WTC11 (cell line): ENCODE results near the gene DRC3. TPM values are rescaled to one million over a fixed set of nuclear protein-coding genes. Genes with fewer than 3 reads are reported as not detected.

ENCODE experiments used
- ATAC-seq: fragments of 200-7000 bp; cut with Tn5 transposase; 2 replicates; pipeline ENCODE4 v1.10.0; 2021; ENCODE audit warnings: mild to moderate bottlenecking, moderate library complexity
- CTCF ChIA-PET: fragments of 300-600 bp; sonication (Branson Sonifier 250); formaldehyde crosslinking; loops from one replicate; lab custom pipeline; 2021; ENCODE audit warnings: antibody characterized with exemption; lab: Charles Lee
- POLR2A ChIA-PET: fragments of 350-600 bp; sonication (Branson Sonifier 250); formaldehyde crosslinking; loops from one replicate; lab custom pipeline; 2021; ENCODE audit warnings: antibody characterized with exemption; lab: Charles Lee
- DNase-seq: peaks from one replicate; pipeline ENCODE4 v3.0.0; 2021; ENCODE audit warnings: low spot score
- H3K27ac Mint-ChIP-seq: 2 replicates; pipeline ENCODE4 v1.8.0; 2021; ENCODE audit warnings: mixed read lengths
- H3K27me3 Mint-ChIP-seq: 2 replicates; pipeline ENCODE4 v1.8.0; 2021; ENCODE audit warnings: low read depth, mild to moderate bottlenecking, moderate library complexity, mixed read lengths
- H3K36me3 Mint-ChIP-seq: 2 replicates; pipeline ENCODE4 v1.8.0; 2021; ENCODE audit warnings: mixed read lengths
- H3K4me1 Mint-ChIP-seq: 2 replicates; pipeline ENCODE4 v1.8.0; 2022; ENCODE audit warnings: mixed read lengths
- H3K4me3 Mint-ChIP-seq: 2 replicates; pipeline ENCODE4 v1.8.0; 2021; ENCODE audit warnings: mild to moderate bottlenecking, moderate library complexity, mixed read lengths
- H3K9me3 Mint-ChIP-seq: 2 replicates; pipeline ENCODE4 v1.8.0; 2021; ENCODE audit warnings: mixed read lengths
- CREM ChIP-seq: sonication (generic); formaldehyde crosslinking; IDR thresholded peaks from 2 replicates; pipeline ENCODE4 v1.8.1; 2022; ENCODE audit warnings: mild to moderate bottlenecking, missing genetic modification reagents, moderate library complexity
- ETV6 ChIP-seq: sonication (generic); formaldehyde crosslinking; IDR thresholded peaks from 2 replicates; pipeline ENCODE4 v1.8.1; 2022; ENCODE audit warnings: mild to moderate bottlenecking, missing genetic modification reagents
- HMGXB4 ChIP-seq: sonication (generic); formaldehyde crosslinking; IDR thresholded peaks from 2 replicates; pipeline ENCODE4 v1.8.1; 2023; ENCODE audit warnings: mild to moderate bottlenecking, moderate library complexity, missing genetic modification reagents
- MAX ChIP-seq: sonication (generic); formaldehyde crosslinking; IDR thresholded peaks from 2 replicates; pipeline ENCODE4 v1.8.0; 2022; ENCODE audit warnings: mild to moderate bottlenecking, missing genetic modification reagents
- NFATC4 ChIP-seq: fragments of 250-450 bp; sonication (Bioruptor Pico); IDR thresholded peaks from 2 replicates; pipeline ENCODE4 v1.9.0; 2021; ENCODE audit warnings: mild to moderate bottlenecking
- PREB ChIP-seq: sonication (generic); formaldehyde crosslinking; IDR thresholded peaks from 2 replicates; pipeline ENCODE4 v1.8.1; 2022; ENCODE audit warnings: mild to moderate bottlenecking, missing genetic modification reagents, moderate library complexity, borderline replicate concordance
- SMAD3 ChIP-seq: sonication (generic); formaldehyde crosslinking; IDR thresholded peaks from 2 replicates; pipeline ENCODE4 v1.8.0; 2022; ENCODE audit warnings: missing genetic modification reagents, mild to moderate bottlenecking, borderline replicate concordance
- SMAD4 ChIP-seq: sonication (generic); formaldehyde crosslinking; IDR thresholded peaks from 2 replicates; pipeline ENCODE4 v1.8.0; 2022; ENCODE audit warnings: mild to moderate bottlenecking, missing genetic modification reagents
- TEAD4 ChIP-seq: sonication (generic); formaldehyde crosslinking; IDR thresholded peaks from 2 replicates; pipeline ENCODE4 v1.8.0; 2022; ENCODE audit warnings: mild to moderate bottlenecking, missing genetic modification reagents
- TP53 ChIP-seq: sonication (generic); formaldehyde crosslinking; IDR thresholded peaks from 2 replicates; pipeline ENCODE4 v1.8.1; 2023; ENCODE audit warnings: mild to moderate bottlenecking, missing genetic modification reagents
- ZNF396 ChIP-seq: fragments of 250-450 bp; sonication (Bioruptor Pico); IDR thresholded peaks from 2 replicates; pipeline ENCODE4 v1.8.0; 2021; ENCODE audit warnings: mild to moderate bottlenecking, moderate library complexity, borderline replicate concordance
- total RNA-seq: library from RNA; stranded (reverse); gene quantifications from 3 replicates; pipeline ENCODE4 v1.2.3, GENCODE V29; 2021
- TF ChIP-seq, protein P1 (sequence below): fragments of 200-600 bp; IDR thresholded peaks from 2 replicates; pipeline ENCODE4 v1.8.0; 2022; ENCODE audit warnings: antibody characterized with exemption
- TF ChIP-seq, protein P2 (sequence below): sonication (generic); formaldehyde crosslinking; conservative IDR thresholded peaks from 2 replicates; pipeline ENCODE4 v1.8.1; 2022; ENCODE audit warnings: mild to moderate bottlenecking, missing genetic modification reagents
- TF ChIP-seq, protein P3 (sequence below): fragments of 250-450 bp; sonication (Bioruptor Pico); IDR thresholded peaks from 2 replicates; pipeline ENCODE4 v1.8.0; 2021; ENCODE audit warnings: mild to moderate bottlenecking
- TF ChIP-seq, protein P4 (sequence below): fragments of 250-450 bp; sonication (Bioruptor Pico); IDR thresholded peaks from 2 replicates; pipeline ENCODE4 v1.9.0; 2021; ENCODE audit warnings: moderate library complexity, mild to moderate bottlenecking, inconsistent platforms, borderline replicate concordance
- TF ChIP-seq, protein P5 (sequence below): sonication (generic); formaldehyde crosslinking; IDR thresholded peaks from 2 replicates; pipeline ENCODE4 v1.8.1; 2023; ENCODE audit warnings: mild to moderate bottlenecking, missing genetic modification reagents, borderline replicate concordance

DRC3 gene
- total RNA-seq, 1 experiment from 2014 or later: 0.42 TPM

DNA sequence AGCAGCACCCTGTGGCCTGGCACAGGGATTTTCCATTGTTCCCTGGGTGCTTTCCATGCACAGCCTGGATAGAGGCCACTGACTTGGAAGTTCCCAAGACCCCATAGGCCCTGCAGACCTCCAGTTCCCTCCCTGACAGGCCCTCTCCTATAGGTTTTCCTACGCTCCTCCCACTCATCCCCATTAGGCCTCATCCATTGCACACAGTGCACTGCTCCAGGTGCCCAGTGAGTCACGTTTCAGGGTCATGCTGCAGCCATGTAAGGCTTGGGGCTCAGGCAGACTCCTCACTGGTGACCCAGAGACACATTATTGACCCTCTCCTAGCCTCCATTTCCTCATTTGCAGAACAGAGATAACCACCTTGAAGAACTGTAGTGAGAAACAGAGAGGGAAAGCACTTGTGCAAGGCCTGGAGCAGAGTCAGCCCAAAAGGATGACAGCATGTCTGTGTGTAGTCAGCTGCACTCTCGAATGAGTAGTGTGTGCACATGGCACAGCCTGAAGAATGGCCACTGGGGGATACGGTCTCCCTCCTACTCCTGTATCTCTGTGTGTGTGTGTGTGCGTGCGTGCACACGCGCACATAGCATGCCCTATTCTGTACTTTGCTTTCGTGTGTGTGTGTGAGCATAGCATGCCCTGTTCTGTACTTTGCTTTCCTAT lies 26.8 kb downstream of the DRC3 start (continued):
- TF ChIP-seq HMGXB4 (CRISPR knock-in tag) (no peak), PREB (CRISPR knock-in tag) (no peak)
- TF ChIP-seq, protein P1, sequence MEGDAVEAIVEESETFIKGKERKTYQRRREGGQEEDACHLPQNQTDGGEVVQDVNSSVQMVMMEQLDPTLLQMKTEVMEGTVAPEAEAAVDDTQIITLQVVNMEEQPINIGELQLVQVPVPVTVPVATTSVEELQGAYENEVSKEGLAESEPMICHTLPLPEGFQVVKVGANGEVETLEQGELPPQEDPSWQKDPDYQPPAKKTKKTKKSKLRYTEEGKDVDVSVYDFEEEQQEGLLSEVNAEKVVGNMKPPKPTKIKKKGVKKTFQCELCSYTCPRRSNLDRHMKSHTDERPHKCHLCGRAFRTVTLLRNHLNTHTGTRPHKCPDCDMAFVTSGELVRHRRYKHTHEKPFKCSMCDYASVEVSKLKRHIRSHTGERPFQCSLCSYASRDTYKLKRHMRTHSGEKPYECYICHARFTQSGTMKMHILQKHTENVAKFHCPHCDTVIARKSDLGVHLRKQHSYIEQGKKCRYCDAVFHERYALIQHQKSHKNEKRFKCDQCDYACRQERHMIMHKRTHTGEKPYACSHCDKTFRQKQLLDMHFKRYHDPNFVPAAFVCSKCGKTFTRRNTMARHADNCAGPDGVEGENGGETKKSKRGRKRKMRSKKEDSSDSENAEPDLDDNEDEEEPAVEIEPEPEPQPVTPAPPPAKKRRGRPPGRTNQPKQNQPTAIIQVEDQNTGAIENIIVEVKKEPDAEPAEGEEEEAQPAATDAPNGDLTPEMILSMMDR: no peak
- TF ChIP-seq, protein P2, sequence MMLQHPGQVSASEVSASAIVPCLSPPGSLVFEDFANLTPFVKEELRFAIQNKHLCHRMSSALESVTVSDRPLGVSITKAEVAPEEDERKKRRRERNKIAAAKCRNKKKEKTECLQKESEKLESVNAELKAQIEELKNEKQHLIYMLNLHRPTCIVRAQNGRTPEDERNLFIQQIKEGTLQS (CRISPR knock-in tag): no peak

GRCh38 chr17:18000030-18000408 lies 27.4 kb downstream of the DRC3 start:
- TF ChIP-seq, protein P3, sequence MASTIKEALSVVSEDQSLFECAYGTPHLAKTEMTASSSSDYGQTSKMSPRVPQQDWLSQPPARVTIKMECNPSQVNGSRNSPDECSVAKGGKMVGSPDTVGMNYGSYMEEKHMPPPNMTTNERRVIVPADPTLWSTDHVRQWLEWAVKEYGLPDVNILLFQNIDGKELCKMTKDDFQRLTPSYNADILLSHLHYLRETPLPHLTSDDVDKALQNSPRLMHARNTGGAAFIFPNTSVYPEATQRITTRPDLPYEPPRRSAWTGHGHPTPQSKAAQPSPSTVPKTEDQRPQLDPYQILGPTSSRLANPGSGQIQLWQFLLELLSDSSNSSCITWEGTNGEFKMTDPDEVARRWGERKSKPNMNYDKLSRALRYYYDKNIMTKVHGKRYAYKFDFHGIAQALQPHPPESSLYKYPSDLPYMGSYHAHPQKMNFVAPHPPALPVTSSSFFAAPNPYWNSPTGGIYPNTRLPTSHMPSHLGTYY: no peak
- TF ChIP-seq NFATC4 (CRISPR knock-in tag): no peak
- TF ChIP-seq, protein P4, sequence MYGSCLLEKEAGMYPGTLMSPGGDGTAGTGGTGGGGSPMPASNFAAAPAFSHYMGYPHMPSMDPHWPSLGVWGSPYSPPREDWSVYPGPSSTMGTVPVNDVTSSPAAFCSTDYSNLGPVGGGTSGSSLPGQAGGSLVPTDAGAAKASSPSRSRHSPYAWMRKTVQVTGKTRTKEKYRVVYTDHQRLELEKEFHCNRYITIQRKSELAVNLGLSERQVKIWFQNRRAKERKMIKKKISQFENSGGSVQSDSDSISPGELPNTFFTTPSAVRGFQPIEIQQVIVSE (CRISPR knock-in tag): no peak
- no peak for TF ChIP-seq ZNF396
- TF ChIP-seq SMAD3 (CRISPR knock-in tag): no peak
- no peak for TF ChIP-seq SMAD4 (CRISPR knock-in tag)
- TF ChIP-seq ETV6 (CRISPR knock-in tag): no peak
- TF ChIP-seq TP53 (CRISPR knock-in tag): no peak
- no peak for TF ChIP-seq CREM (CRISPR knock-in tag)
- no peak for TF ChIP-seq MAX (CRISPR knock-in tag)
- TF ChIP-seq, protein P2 (CRISPR knock-in tag): no peak
- TF ChIP-seq TEAD4 (CRISPR knock-in tag): no peak
- TF ChIP-seq, protein P5, sequence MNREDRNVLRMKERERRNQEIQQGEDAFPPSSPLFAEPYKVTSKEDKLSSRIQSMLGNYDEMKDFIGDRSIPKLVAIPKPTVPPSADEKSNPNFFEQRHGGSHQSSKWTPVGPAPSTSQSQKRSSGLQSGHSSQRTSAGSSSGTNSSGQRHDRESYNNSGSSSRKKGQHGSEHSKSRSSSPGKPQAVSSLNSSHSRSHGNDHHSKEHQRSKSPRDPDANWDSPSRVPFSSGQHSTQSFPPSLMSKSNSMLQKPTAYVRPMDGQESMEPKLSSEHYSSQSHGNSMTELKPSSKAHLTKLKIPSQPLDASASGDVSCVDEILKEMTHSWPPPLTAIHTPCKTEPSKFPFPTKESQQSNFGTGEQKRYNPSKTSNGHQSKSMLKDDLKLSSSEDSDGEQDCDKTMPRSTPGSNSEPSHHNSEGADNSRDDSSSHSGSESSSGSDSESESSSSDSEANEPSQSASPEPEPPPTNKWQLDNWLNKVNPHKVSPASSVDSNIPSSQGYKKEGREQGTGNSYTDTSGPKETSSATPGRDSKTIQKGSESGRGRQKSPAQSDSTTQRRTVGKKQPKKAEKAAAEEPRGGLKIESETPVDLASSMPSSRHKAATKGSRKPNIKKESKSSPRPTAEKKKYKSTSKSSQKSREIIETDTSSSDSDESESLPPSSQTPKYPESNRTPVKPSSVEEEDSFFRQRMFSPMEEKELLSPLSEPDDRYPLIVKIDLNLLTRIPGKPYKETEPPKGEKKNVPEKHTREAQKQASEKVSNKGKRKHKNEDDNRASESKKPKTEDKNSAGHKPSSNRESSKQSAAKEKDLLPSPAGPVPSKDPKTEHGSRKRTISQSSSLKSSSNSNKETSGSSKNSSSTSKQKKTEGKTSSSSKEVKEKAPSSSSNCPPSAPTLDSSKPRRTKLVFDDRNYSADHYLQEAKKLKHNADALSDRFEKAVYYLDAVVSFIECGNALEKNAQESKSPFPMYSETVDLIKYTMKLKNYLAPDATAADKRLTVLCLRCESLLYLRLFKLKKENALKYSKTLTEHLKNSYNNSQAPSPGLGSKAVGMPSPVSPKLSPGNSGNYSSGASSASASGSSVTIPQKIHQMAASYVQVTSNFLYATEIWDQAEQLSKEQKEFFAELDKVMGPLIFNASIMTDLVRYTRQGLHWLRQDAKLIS: no peak
- no peaks in the 10 kb centered on the region for H3K27me3 Mint-ChIP-seq
- ChIA-PET POLR2A (no interaction called here), CTCF (no interaction called here)
- no peaks in the 10 kb centered on the region for H3K36me3 Mint-ChIP-seq
- no peaks in the 10 kb centered on the region for H3K4me1 Mint-ChIP-seq
- ATAC-seq (no peak), DNase-seq (no peak)
- H3K27ac Mint-ChIP-seq: no peak overlapping the region; the same call in 1 of the 2 replicates
- H3K9me3 Mint-ChIP-seq: no peaks in the 10 kb centered on the region
- no peak overlapping the region for H3K4me3 Mint-ChIP-seq
